PC-3 (cell line): ENCODE results near the gene KCNJ6. TPM values are rescaled to one million over a fixed set of nuclear protein-coding genes. Genes with fewer than 3 reads are reported as not detected.
"Not testable (repeated sequence)": the region's sequence is repeated elsewhere in the genome, so short reads cannot be mapped to it uniquely, and the experiment has no call there.

ENCODE experiments used
- ATAC-seq: fragments of 200-7000 bp; cut with Tn5 transposase; 2 replicates; pipeline ENCODE4 v1.9.1; 2020; ENCODE audit warnings: mild to moderate bottlenecking, moderate library complexity
- BruUV-seq: library from RNA; stranded (reverse); fragments of 400-500 nt; replicated peaks from 2 replicates; lab custom pipeline; 2021; lab: Mats Ljungman, UMichigan
- CTCF ChIA-PET: fragments of 300-600 bp; sonication (Branson Sonifier 250); formaldehyde crosslinking; loops from one replicate; lab custom pipeline; 2022; ENCODE audit warnings: antibody characterized with exemption; lab: Charles Lee
- POLR2A ChIA-PET: fragments of 300-600 bp; sonication (Branson Sonifier 250); formaldehyde crosslinking; loops from one replicate; lab custom pipeline; 2022; ENCODE audit warnings: antibody characterized with exemption; ENCODE audit not compliant: unreplicated experiment; lab: Charles Lee
- DNase-seq: peaks from one replicate; pipeline ENCODE4 v3.0.0-alpha.2; 2015
- H2AFZ ChIP-seq: fragments of 300-600 bp; sonication (generic); 2 replicates; pipeline ENCODE4 v1.6.0; 2016; ENCODE audit warnings: antibody characterized with exemption, low read length
- H3F3A ChIP-seq: fragments of 300-600 bp; sonication (generic); one replicate; pipeline ENCODE4 v1.6.0; 2017; ENCODE audit warnings: antibody characterized with exemption, low read length, control low read depth, mild to moderate bottlenecking; ENCODE audit not compliant: unreplicated experiment
- H3K27ac ChIP-seq: fragments of 300-600 bp; sonication (generic); 2 replicates; pipeline ENCODE4 v1.5.1; 2016; ENCODE audit warnings: mild to moderate bottlenecking, low read length
- H3K27me3 ChIP-seq: fragments of 300-600 bp; sonication (generic); 2 replicates; pipeline ENCODE4 v1.6.1; 2016; ENCODE audit warnings: low read length, mixed read lengths
- H3K36me3 ChIP-seq: fragments of 300-600 bp; sonication (generic); 2 replicates; pipeline ENCODE4 v1.6.1; 2016; ENCODE audit warnings: low read depth, mixed run types, low read length, mixed read lengths
- H3K4me1 ChIP-seq: fragments of 300-600 bp; sonication (generic); 2 replicates; pipeline ENCODE4 v1.5.1; 2016; ENCODE audit warnings: low read length; ENCODE audit not compliant: insufficient read depth
- H3K4me2 ChIP-seq: fragments of 300-600 bp; sonication (generic); 2 replicates; pipeline ENCODE4 v1.6.0; 2016; ENCODE audit warnings: low read length
- H3K4me3 ChIP-seq: fragments of 300-600 bp; sonication (generic); 2 replicates; pipeline ENCODE4 v1.5.1; 2016; ENCODE audit warnings: mild to moderate bottlenecking, low read length, mixed read lengths
- H3K79me2 ChIP-seq: fragments of 300-600 bp; sonication (generic); 2 replicates; pipeline ENCODE4 v1.6.1; 2017; ENCODE audit warnings: low read length, mixed read lengths
- H3K9ac ChIP-seq: fragments of 300-600 bp; sonication (generic); 2 replicates; pipeline ENCODE4 v1.6.0; 2016; ENCODE audit warnings: mild to moderate bottlenecking, low read length
- H3K9me2 ChIP-seq: fragments of 300-600 bp; sonication (generic); replicated peaks from 2 replicates; pipeline ENCODE4 v1.6.1; 2016; ENCODE audit warnings: mixed run types, low read length, mixed read lengths
- H3K9me3 ChIP-seq: fragments of 300-600 bp; sonication (generic); 2 replicates; pipeline ENCODE4 v1.6.1; 2016; ENCODE audit warnings: low read length, mixed read lengths
- H4K20me1 ChIP-seq: fragments of 300-600 bp; sonication (generic); 2 replicates; pipeline ENCODE4 v1.6.1; 2016; ENCODE audit warnings: low read length, mixed read lengths
- EZH2 ChIP-seq: fragments of 300-600 bp; sonication (generic); IDR thresholded peaks from one replicate; pipeline ENCODE4 v1.6.1; 2017; ENCODE audit warnings: antibody characterized with exemption, mild to moderate bottlenecking, low read length; ENCODE audit not compliant: unreplicated experiment
- EZH2phosphoT487 ChIP-seq: fragments of 300-600 bp; sonication (generic); IDR thresholded peaks from 2 replicates; pipeline ENCODE4 v1.6.1; 2018; ENCODE audit warnings: mild to moderate bottlenecking, antibody characterized with exemption, low read length, borderline replicate concordance
- intact Hi-C: fragments of 100-400 bp; cut with micrococcal nuclease; formaldehyde crosslinking; loops from 2 replicates; pipeline ENCODE4 v1.9.0; 2023
- total RNA-seq: library from RNA; depleted of rRNA; stranded (reverse); fragments of >200 nt; gene quantifications from 2 replicates; pipeline ENCODE4 v1.2.3, GENCODE V29; 2014
- TF ChIP-seq, protein P1 (sequence below): fragments of 300-600 bp; sonication (generic); conservative IDR thresholded peaks from 2 replicates; pipeline ENCODE4 v1.5.1; 2017; ENCODE audit warnings: antibody characterized with exemption, low read depth, mild to moderate bottlenecking, low read length

KCNJ6 gene
- total RNA-seq, 1 experiment from 2014 or later: not detected

DNA sequence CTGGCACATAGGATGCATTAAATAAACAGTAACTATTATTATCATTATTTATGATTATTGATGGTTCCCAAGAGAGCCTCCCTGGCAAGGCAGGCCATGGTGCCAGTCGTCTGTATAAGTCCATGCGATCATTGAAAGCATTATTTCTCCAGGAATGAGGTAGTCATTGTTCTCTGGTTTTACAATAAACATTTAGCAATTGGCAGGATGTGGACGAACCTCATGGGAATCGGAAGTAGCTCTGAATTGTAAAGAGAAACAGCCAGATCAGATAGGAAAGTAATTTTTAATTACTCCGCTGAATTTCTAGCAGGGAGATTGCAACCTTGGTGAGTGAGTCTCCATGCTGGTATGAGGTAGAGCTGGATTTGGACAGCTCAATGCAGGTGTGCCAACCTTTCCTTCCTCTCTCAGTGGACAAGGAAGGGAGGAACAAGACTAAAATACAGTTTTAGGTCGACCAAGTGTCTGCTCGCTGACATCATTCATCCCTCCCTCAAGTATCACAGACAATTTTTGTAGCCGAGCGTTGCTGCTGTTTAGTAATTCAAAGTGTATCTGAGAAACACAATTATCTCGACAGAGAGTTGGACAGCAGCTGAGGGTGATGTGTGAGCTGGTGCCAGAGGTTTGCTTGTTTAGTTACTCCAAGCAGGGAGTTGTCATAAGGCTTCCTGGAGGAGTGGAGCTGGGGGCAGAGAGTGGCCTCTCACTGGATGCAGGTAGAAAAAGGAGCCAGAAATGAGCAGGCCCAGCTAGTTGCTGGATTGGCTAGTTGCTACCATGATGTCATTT is 250.8 kb downstream of the KCNJ6 start:
- H2AFZ ChIP-seq: peak overlapping the region; percentile 17; the same call in 1 of the 2 replicates
- intact Hi-C loops: no loop called here
- H3F3A ChIP-seq: no peaks in the 10 kb centered on the region
- TF ChIP-seq, protein P1, sequence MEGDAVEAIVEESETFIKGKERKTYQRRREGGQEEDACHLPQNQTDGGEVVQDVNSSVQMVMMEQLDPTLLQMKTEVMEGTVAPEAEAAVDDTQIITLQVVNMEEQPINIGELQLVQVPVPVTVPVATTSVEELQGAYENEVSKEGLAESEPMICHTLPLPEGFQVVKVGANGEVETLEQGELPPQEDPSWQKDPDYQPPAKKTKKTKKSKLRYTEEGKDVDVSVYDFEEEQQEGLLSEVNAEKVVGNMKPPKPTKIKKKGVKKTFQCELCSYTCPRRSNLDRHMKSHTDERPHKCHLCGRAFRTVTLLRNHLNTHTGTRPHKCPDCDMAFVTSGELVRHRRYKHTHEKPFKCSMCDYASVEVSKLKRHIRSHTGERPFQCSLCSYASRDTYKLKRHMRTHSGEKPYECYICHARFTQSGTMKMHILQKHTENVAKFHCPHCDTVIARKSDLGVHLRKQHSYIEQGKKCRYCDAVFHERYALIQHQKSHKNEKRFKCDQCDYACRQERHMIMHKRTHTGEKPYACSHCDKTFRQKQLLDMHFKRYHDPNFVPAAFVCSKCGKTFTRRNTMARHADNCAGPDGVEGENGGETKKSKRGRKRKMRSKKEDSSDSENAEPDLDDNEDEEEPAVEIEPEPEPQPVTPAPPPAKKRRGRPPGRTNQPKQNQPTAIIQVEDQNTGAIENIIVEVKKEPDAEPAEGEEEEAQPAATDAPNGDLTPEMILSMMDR: no peak
- TF ChIP-seq EZH2 (no peak), EZH2phosphoT487 (no peak)
- DNase-seq: peak; percentile 44
- POLR2A ChIA-PET: no interaction called here
- H3K4me1 ChIP-seq: 0 out of 2 replicates have a peak, but pooled peaks cover 8% of the 10 kb centered on the region
- H3K9me3 ChIP-seq: no peaks in the 10 kb centered on the region
- H4K20me1 ChIP-seq: no peaks in the 10 kb centered on the region
- H3K27me3 ChIP-seq: no peaks in the 10 kb centered on the region
- ATAC-seq: peak; percentile 50; the same call in 1 of the 2 replicates
- peak overlapping the region; percentile 50 for H3K27ac ChIP-seq
- no peaks in the 10 kb centered on the region for H3K36me3 ChIP-seq
- CTCF ChIA-PET: interaction anchor here (0.6 kb wide), 2 partner anchors 47 to 554 kb away, joined by 3 read pairs; no protein-coding TSS in a partner anchor
- H3K4me3 ChIP-seq: 0 out of 2 replicates have a peak overlapping the region, but pooled peaks have one; percentile 19
- no TSS peak for BruUV-seq
- 0 out of 2 replicates have a peak overlapping the region, but pooled peaks have one; percentile 3 for H3K9ac ChIP-seq
- peak overlapping the region; percentile 24 for H3K4me2 ChIP-seq
- no peaks in the 10 kb centered on the region for H3K79me2 ChIP-seq
- no peaks in the 10 kb centered on the region for H3K9me2 ChIP-seq

DNA sequence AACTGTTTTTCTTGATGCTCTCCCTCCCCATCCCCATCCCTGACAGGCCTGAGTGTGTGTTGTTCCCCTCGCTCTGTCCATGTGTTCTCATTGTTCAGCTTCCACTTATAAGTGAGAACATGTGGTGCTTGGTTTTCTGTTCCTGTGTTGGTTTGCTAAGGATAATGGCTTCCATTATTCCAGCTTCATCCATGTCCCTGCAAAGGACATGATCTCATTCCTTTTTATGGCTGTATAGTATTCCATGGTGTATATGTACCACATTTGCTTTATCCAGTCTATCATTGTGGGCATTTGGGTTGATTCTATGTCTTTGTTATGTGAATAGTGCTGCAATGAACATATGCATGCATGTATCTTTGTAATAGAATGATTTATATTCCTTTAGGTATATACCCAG is 254.0 kb downstream of the KCNJ6 start:
- H3K9ac ChIP-seq, H3K9me2 ChIP-seq, H3K27me3 ChIP-seq, BruUV-seq, intact Hi-C loops, H3K9me3 ChIP-seq, H3F3A ChIP-seq, H3K27ac ChIP-seq, H4K20me1 ChIP-seq, H3K36me3 ChIP-seq, H3K4me3 ChIP-seq, DNase-seq, CTCF ChIA-PET, ATAC-seq, H3K4me2 ChIP-seq, POLR2A ChIA-PET, H3K79me2 ChIP-seq, H2AFZ ChIP-seq: not testable (repeated sequence)
- H3K4me1 ChIP-seq: peaks cover 25% of the 10 kb centered on the region

DNA sequence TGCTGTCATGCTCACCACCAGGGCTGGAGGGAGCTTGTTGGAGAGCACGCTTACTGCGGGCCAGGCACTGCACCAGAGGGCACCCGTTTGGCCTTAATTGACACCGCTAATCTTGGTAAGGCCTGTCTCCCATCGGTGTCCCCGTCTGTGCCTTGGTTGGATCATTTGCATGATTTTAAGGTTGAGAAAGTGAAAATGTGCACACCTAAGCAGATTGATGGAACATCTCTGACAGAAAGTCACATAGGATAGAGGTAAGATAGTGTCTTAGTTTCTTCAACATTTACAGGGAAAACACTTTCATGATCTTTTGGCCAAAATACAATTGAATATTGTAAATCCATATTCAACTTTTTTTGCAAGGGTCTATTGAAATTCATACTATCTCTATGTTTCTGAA is 255.5 kb downstream of the KCNJ6 start:
- intact Hi-C loops: no loop called here
- ATAC-seq: no peak
- no peak for TF ChIP-seq EZH2
- TF ChIP-seq, protein P1: no peak
- TF ChIP-seq EZH2phosphoT487: no peak
- no peak for DNase-seq
- Histone ChIP-seq H3K9me3 (no peaks in the 10 kb centered on the region), H3K36me3 (no peaks in the 10 kb centered on the region), H3K79me2 (no peaks in the 10 kb centered on the region), H3K4me3 (no peak overlapping the region), H3K9me2 (no peaks in the 10 kb centered on the region), H3F3A (no peaks in the 10 kb centered on the region), H3K9ac (no peak overlapping the region), H3K4me2 (no peak overlapping the region), H4K20me1 (no peaks in the 10 kb centered on the region), H3K27me3 (no peaks in the 10 kb centered on the region), H2AFZ (no peak overlapping the region), H3K4me1 (peaks cover 22% of the 10 kb centered on the region), H3K27ac (no peak overlapping the region)
- CTCF ChIA-PET: no interaction called here
- POLR2A ChIA-PET: no interaction called here
- BruUV-seq: no TSS peak
